ENCODE data around the gene OPN3. TPM values are rescaled to one million over a fixed set of nuclear protein-coding genes. Genes with fewer than 3 reads are reported as not detected.

Gene OPN3
- total RNA-seq, 1 donor from 2014 or later = 15.5 TPM

DNA sequence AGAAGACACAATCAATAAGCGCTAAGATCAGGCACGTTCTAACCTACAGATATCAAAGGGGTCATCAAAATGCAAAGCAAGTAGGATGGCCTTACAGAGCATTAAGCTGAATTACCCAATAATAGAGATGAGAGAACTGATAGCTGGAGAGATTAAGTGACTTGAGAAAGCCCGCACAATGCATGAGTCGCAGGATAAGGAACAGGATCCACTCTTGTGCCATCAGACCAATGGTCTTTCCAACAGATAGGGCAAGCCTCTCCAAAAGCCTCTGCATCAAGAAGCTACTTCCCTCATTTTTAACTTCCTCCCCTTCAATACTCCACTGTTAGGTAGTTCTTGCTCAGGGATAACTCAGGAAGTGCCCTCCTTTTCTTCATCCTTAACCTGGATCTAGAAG lies 2.6 kb downstream of the OPN3 start:
- Histone ChIP-seq H3K27ac (no peak overlapping the region), H3K9me3 (no peaks in the 10 kb centered on the region), H3K4me1 (peaks cover 29% of the 10 kb centered on the region), H3K36me3 (peaks cover 0 to 9% of the 10 kb centered on the region in 2 donors), H3K27me3 (no peaks in the 10 kb centered on the region), H3K4me3 (no peak overlapping the region)
- no peak for TF ChIP-seq POLR2A (IDR thresholded peaks at IDR 0.05)
- TF ChIP-seq, protein P1, sequence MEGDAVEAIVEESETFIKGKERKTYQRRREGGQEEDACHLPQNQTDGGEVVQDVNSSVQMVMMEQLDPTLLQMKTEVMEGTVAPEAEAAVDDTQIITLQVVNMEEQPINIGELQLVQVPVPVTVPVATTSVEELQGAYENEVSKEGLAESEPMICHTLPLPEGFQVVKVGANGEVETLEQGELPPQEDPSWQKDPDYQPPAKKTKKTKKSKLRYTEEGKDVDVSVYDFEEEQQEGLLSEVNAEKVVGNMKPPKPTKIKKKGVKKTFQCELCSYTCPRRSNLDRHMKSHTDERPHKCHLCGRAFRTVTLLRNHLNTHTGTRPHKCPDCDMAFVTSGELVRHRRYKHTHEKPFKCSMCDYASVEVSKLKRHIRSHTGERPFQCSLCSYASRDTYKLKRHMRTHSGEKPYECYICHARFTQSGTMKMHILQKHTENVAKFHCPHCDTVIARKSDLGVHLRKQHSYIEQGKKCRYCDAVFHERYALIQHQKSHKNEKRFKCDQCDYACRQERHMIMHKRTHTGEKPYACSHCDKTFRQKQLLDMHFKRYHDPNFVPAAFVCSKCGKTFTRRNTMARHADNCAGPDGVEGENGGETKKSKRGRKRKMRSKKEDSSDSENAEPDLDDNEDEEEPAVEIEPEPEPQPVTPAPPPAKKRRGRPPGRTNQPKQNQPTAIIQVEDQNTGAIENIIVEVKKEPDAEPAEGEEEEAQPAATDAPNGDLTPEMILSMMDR (IDR thresholded peaks at IDR 0.05) = no peak
- no peak for DNase-seq (ENCODE audit: extremely low spot score in 2 of 2)
- intact Hi-C loops (cut with DNase I) = no loop called here

GRCh38 chr1:241637046-241637590 lies 3.1 kb downstream of the OPN3 start:
- Histone ChIP-seq H3K9me3 (no peaks in the 10 kb centered on the region), H3K27ac (no peak overlapping the region)

GRCh38 chr1:241636291-241636690 lies 3.9 kb downstream of the OPN3 start:
- Histone ChIP-seq H3K27me3 (no peaks in the 10 kb centered on the region), H3K4me3 (no peak overlapping the region), H3K36me3 (peaks cover 0 to 9% of the 10 kb centered on the region in 2 donors), H3K4me1 (peaks cover 29% of the 10 kb centered on the region), H3K9me3 (no peaks in the 10 kb centered on the region), H3K27ac (no peak overlapping the region)
- intact Hi-C loops (cut with DNase I) = no loop called here
- no peak for DNase-seq (ENCODE audit: extremely low spot score in 2 of 2)
- TF ChIP-seq POLR2AphosphoS5 (IDR thresholded peaks at IDR 0.05; ENCODE audit: insufficient read depth in 1 of 2, low read depth in 1 of 2) = no peak
- TF ChIP-seq, protein P1 (IDR thresholded peaks at IDR 0.05) = no peak

More at GRCh38 chr1:241637046-241637590, 3.1 kb downstream of the OPN3 start:
- TF ChIP-seq POLR2AphosphoS5 (IDR thresholded peaks at IDR 0.05; ENCODE audit: insufficient read depth in 1 of 2, low read depth in 1 of 2) = no peak
- TF ChIP-seq, protein P1 (IDR thresholded peaks at IDR 0.05) = no peak
- TF ChIP-seq POLR2A (IDR thresholded peaks at IDR 0.05) = no peak
- intact Hi-C loops (cut with DNase I) = no loop called here
- H3K27me3 ChIP-seq = no peaks in the 10 kb centered on the region
- H3K4me3 ChIP-seq = no peak overlapping the region
- no peak for DNase-seq (ENCODE audit: extremely low spot score in 2 of 2)
- peaks cover 0 to 9% of the 10 kb centered on the region in 2 donors for H3K36me3 ChIP-seq
- peaks cover 29% of the 10 kb centered on the region for H3K4me1 ChIP-seq

GRCh38 chr1:241635556-241636152 lies 4.5 kb downstream of the OPN3 start:
- intact Hi-C loops (cut with DNase I) = no loop called here

DNA sequence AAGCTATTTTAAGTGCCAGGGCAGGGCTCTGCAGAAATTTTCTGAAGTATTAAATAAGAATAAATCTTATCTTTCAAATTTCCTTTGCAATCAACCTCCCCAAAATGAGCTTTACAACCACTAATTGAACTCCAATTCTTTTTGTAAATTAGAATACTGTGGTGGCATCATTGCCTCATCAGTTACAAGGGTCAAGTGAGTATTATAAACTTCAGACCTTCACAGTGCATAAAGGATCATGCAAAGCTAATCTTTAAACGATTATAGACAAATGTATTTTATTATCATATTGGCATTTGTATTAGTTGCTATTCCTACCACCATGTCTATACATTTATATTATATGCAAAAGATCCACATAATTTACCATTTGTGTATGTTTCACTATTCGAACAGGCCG lies 7.2 kb downstream of the OPN3 start:
- no peak overlapping the region for H3K4me3 ChIP-seq
- TF ChIP-seq POLR2A (IDR thresholded peaks at IDR 0.05) (no peak), POLR2AphosphoS5 (IDR thresholded peaks at IDR 0.05; ENCODE audit: insufficient read depth in 1 of 2, low read depth in 1 of 2) (no peak)
- TF ChIP-seq, protein P1 (IDR thresholded peaks at IDR 0.05) = no peak
- H3K36me3 ChIP-seq = peaks cover 0 to 9% of the 10 kb centered on the region in 2 donors
- DNase-seq (ENCODE audit: extremely low spot score in 2 of 2) = no peak
- no peak overlapping the region for H3K27ac ChIP-seq
- H3K4me1 ChIP-seq = peaks cover 14% of the 10 kb centered on the region
- intact Hi-C loops (cut with DNase I) = no loop called here
- H3K9me3 ChIP-seq = no peaks in the 10 kb centered on the region
- H3K27me3 ChIP-seq = no peaks in the 10 kb centered on the region

More at GRCh38 chr1:241635556-241636152, 4.5 kb downstream of the OPN3 start:
- H3K4me3 ChIP-seq = no peak overlapping the region
- H3K9me3 ChIP-seq = no peaks in the 10 kb centered on the region
- peaks cover 0 to 9% of the 10 kb centered on the region in 2 donors for H3K36me3 ChIP-seq
- TF ChIP-seq POLR2A (IDR thresholded peaks at IDR 0.05) (no peak), POLR2AphosphoS5 (IDR thresholded peaks at IDR 0.05; ENCODE audit: insufficient read depth in 1 of 2, low read depth in 1 of 2) (no peak)
- TF ChIP-seq, protein P1 (IDR thresholded peaks at IDR 0.05) = no peak
- H3K27ac ChIP-seq = no peak overlapping the region
- H3K4me1 ChIP-seq = peaks cover 26% of the 10 kb centered on the region
- H3K27me3 ChIP-seq = no peaks in the 10 kb centered on the region
- DNase-seq (ENCODE audit: extremely low spot score in 2 of 2) = no peak

All from vagina (tissue), 2 donors.